Stimulated activated CD4-positive, alpha-beta T cell treated with anti-CD3 and anti-CD28 coated beads, TNF-alpha, amount 100 ng/mL, for 48 hours (primary cell): Measurements from ENCODE around the gene COL9A1.

Experiments used
- DNase-seq, 3 donors: peaks; one replicate each; pipeline ENCODE4 v3.0.0-alpha.2; 2020; ENCODE audit warnings: low read depth in 3 of 3

COL9A1 gene

DNA sequence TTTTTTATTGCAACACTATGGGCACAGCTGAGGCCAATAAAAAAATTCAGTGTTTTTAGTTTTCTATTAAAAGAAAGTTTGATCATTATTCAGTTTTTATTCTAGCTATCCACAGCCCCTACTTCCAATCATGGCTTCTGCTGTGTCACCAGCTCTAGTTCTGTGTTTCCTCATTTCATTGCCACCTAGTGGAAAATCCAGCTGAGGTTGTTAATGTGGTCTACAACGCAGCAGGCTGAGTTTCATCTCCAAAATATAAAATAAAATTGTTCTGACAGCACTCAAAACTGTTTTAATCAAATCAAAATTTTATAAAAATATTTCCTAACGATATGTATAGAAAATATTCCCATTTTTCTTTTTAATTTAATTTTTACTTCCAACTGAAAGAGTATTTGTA, 13.6 kb downstream of the COL9A1 start:
- DNase-seq: no peak

DNA sequence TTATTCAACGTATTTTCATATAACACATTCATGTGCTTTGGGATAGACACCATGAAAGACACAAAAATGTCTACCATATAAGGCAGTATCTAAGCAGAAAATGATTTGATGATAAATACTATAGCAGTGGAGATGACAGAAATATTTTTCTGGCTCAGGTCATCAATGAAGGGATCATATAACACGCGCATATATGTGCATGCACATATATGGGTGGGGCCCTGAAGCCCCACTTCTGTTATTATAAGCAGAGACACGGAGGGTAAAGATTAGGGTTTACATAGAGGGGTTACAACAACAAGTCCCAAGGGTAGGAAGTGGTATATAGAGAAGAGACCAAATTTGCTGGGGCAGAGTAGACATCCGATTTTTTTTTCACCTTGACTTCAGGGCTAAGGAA, 16.0 kb downstream of the COL9A1 start:
- DNase-seq: no peak

DNA sequence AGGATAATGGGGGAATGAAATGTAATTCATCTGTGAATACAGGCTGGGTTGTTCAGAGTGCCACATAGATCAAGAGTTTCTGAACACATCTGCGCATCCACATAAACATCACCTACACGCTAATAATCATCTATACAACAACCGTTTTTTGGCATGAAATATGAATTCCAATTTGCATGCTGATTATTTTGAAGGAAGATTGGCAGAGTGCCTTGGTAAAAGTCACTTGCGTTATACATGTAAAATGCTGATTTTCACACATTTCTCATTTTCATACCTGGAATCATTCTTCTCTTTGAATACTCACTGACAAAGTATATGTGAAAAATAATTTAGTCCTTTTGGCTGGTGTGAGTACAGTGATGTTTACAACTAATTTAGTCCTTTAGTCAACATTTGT, 17.7 kb downstream of the COL9A1 start:
- DNase-seq: no peak

DNA sequence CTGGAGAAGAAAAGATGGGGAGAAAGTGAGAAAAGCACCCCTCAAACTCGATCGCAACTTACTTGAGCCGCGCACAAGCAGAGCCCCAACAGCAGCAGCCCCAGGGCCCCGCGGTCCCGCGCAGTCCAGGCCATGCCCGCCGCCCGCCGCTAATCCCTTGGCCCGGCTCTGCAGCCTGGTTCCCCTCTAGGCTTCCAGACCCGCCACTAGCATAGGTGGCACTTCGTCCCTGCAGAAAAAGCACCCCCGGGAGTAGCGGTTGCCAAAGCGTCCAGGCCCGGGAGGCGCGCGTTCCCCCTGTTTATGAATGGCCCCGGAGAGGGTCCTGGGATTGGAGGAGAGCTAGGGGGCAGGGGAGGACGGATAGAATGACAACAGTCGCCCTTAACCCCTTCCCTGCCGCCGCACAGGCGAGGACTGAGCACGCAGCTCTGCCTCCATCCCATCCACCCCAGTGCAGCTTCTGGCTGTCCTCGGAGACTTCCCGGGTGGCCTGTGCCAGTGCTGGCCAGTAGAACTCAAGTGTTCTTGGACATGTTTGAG, 19.9 kb downstream of the COL9A1 start:
- DNase-seq: no peak

DNA sequence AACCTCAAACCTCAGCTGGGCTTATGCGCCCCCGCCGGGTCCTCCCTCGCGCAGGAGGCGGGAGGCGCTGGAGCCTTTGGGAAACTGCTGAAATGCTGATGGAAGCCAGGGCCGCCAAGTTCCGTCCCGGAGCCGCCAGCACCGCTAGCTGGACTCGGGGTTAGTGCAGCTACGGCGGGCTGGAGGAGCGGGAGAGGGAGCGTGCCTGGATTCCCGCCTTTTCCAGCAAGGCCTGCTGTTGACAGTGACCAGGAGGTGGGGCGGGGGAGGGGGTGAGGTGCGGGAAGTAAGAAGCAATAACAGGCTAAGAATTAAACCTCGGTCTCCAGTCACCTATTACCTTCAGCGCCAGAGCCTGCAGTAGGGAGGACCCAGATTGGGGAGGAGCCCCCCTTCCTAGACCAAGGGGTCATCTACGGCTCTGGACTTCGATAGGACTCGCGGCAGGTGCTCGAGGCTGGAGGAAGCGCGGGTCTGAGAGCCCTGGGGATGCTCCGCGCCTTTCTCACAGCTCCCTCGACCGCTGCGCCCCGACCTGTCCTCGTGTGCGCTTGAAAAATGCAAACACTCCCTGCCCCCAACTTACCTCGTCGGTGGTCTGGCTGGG, 20.5 kb downstream of the COL9A1 start:
- DNase-seq: no peak

DNA sequence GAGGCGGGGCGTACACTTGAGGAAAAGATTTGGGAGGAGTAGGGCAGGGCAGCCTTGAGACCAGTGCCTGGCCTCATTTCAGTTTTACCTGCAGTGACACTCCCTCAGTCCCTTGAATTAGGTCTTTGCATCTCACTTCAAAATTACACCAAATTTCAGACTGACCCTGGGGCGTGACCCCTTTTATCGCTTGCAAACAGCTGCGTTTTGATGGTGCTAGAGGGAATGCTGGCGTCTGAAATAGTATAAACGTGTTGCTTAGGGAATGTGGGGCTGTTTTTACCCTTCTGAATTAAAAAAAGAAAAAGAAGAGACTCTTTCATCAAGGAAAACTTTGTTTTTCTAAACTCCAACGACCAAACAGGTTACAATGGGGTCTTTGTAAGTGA, 21.0 kb downstream of the COL9A1 start:
- DNase-seq: no peak

GRCh38 chr6:70280400-70280853, 22.5 kb downstream of the COL9A1 start:
- DNase-seq: no peak

DNA sequence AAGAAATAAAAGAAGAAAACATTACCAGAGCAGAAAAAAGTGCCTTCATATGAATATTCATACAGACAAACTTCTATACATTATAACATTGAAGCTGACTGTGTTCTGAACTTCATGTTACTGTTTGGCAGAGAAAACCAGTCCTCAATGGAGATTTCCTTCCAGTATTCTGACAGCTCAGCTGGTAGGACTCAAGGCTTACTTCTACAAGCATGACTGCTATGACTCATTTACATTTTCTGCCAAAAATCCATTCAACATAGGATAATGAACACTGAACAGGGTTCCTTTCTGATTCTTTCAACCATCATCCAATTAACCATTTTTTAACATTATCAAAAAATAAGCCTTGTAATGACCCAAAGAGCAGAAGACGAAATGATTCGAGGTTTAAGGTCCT, 25.4 kb downstream of the COL9A1 start:
- no peak for DNase-seq

- no peak for DNase-seq
Measured at GRCh38 chr6:70274338-70274737, 28.5 kb downstream of the COL9A1 start.

DNA sequence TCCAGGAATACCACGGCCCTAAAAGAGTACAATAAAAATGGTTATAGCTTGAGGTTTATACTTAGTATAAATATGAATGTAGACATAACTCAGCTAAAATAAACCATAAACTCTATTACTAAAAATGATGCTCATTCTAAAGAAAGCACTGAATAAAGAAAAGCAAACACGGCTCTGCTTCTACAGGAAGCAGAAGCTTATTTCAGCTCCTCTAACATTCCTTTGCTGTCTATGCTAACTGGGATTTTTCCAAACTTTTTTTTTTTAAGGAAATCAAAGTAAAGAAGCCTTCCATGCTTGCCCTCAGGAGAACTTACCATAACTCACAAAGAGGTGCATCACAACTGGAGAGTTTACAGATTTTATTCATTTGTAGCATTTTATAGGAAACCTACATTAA, 30.8 kb downstream of the COL9A1 start:
- no peak for DNase-seq

GRCh38 chr6:70270287-70271005, 32.4 kb downstream of the COL9A1 start:
- no peak for DNase-seq

DNA sequence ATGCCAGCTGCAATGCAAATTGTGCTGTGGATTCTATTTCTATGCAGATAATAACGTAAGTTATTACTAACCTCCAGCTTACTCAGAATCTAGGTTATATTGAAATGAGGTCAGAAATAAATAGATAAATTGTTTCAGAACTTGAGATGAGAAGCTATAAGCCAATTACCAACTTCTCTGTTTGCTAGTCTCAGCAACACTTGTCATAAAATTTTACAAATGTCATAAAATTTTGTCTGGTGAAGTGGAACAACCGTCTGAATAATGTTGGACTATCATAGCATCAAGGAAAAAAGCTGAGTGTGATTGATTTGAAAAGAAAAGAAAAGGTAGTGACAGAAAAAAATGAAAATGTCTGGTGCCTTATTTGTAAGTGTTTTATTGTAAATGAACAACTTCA, 36.7 kb downstream of the COL9A1 start:
- DNase-seq: no peak

- no peak for DNase-seq
Measured at GRCh38 chr6:70264306-70264705, 38.6 kb downstream of the COL9A1 start.

DNA sequence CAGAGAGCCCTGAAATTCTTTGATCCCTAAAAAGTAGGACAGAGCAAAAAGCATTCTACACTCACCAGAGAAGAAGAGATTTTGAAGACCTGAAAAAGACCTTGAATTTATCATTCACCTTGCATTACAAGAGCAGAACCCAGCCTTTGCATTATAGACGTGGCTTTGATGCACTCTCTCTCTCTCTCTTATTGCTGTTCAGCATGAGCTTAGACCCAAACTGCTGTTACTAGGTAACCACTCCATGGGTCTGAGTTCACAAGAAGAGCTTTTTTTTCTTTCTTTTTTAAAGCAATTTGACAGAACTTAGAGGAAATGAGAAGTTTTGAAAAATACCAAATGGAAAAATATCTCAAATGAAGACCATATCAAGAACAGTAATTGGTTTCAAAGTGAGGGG, 44.4 kb downstream of the COL9A1 start:
- no peak for DNase-seq

- no peak for DNase-seq
Measured at GRCh38 chr6:70257768-70258273, 45.1 kb downstream of the COL9A1 start.

DNA sequence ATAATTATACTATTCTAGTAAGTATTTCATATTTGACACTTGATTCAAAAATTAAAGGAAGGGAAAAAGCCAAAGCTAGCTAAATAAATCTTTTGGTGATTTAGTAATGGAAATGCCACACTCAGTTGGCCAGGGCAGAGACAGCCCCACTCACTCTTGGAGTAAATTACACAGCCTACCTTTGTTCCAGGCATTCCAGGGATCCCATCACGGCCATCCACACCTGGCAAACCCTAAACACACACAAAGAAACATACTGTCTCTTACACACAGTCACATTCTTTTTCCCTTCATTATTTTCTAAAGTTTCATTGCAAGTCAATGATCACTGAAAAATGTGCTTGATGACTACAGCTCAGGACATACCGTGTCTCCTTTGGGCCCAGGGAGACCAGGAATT, 48.1 kb downstream of the COL9A1 start:
- DNase-seq: no peak

DNA sequence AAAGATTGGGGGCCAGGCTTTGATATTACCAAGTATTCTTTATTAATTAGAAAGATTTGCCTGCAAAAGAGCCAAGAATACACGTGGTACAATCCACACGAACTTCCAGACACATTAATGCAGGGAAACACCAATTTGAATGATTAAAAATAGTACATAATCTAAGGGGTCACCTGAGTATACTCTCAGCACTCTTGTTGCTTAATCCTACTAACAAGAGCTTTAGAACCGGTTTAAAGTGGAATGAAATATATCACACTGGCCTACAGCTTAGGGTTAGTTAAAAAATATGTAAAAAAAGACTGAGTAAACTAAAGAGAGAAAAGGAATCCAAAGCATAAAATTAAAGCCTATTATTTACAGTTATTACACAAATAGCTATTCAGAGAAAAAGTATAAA, 49.0 kb downstream of the COL9A1 start:
- no peak for DNase-seq

GRCh38 chr6:70252604-70253003, 50.3 kb downstream of the COL9A1 start:
- no peak for DNase-seq

DNA sequence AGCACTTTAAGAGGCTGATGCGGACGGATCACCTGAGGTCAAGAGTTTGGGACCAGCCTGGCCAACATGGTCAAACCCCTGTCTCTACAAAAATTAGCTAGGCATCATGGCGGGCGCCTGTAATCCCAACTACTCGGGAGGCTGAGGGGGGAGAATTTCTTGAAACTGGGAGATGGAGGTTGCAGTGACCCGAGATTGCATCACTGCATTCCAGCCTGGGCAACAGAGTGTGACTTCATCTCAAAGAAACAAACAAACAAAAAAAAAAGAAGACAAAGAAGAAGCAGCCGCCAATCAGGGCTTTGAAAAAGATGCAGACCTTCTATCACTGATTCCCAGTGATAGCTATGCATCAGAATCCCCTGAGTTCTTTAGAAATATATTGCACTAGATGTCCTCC, 56.8 kb downstream of the COL9A1 start:
- no peak for DNase-seq

GRCh38 chr6:70241991-70242420, 60.9 kb downstream of the COL9A1 start:
- DNase-seq: no peak

DNA sequence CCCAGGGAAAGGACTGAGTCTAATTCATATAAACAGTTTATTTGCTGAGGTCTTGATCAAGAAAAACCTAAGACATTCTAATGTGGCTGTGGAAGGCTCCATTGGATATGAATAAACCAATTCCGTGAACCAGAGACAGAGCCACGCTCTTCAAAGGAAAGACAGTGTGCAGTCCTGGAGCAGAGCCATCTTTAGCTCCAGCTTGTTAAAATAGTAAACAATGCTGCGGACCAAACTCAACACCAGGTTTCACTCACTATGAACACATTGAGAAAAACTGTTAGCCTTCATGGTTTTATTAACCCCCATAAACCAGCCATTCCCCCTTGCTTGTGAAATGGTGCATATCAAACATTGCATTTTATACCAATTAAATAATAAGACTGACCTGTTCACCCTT, 61.9 kb downstream of the COL9A1 start:
- DNase-seq: no peak

DNA sequence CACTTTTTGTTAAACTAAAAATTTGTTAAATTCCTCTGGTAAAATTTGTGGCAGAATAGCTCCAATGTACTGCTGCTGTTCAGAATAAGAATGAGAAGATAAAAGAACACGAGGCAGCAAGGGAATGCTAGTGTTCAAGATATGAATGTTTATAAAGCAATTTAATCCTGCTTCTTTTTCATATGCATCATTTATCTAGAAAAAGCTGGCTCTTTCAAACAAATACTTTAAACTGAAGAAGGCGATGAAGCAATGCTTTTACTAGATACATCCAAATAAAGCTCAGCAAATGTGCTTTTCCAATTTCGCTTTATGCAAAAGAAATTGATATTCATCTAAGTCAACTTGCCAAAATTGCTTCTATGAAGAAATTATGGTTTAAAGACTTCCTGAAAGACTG, 66.5 kb downstream of the COL9A1 start:
- DNase-seq: no peak

- no peak for DNase-seq
Measured at GRCh38 chr6:70234561-70235236, 68.2 kb downstream of the COL9A1 start.
